NCI-H1694 (cell line): Measurements from ENCODE around the gene IGFALS.

Experiments used
- DNase-seq: peaks from one replicate; lab custom pipeline; 2025; lab: John Stamatoyannopoulos, UW

IGFALS gene

GRCh38 chr16:1764971-1765370 is 28.5 kb downstream of the IGFALS start:
- no peak for DNase-seq

- DNase-seq, result peak; percentile 18
Observed at GRCh38 chr16:1763521-1764511, 29.7 kb downstream of the IGFALS start.

GRCh38 chr16:1762879-1763520 is 30.5 kb downstream of the IGFALS start:
- no peak for DNase-seq

GRCh38 chr16:1762196-1762878 is 31.2 kb downstream of the IGFALS start:
- DNase-seq, result no peak

- no peak for DNase-seq
Observed at GRCh38 chr16:1761751-1762150, 31.8 kb downstream of the IGFALS start.

GRCh38 chr16:1760911-1761310 is 32.6 kb downstream of the IGFALS start:
- no peak for DNase-seq

GRCh38 chr16:1759511-1759910 is 34.0 kb downstream of the IGFALS start:
- DNase-seq, result no peak

GRCh38 chr16:1758923-1759322 is 34.6 kb downstream of the IGFALS start:
- no peak for DNase-seq

GRCh38 chr16:1757714-1758461 is 35.6 kb downstream of the IGFALS start:
- DNase-seq, result no peak

- no peak for DNase-seq
Observed at GRCh38 chr16:1754204-1754603, 39.3 kb downstream of the IGFALS start.

- DNase-seq, result no peak
Observed at GRCh38 chr16:1752853-1753252, 40.7 kb downstream of the IGFALS start.

- DNase-seq, result no peak
Observed at GRCh38 chr16:1751946-1752345, 41.6 kb downstream of the IGFALS start.

GRCh38 chr16:1749152-1750117 is 44.1 kb downstream of the IGFALS start:
- DNase-seq, result no peak

- DNase-seq, result no peak
Observed at GRCh38 chr16:1747934-1748333, 45.6 kb downstream of the IGFALS start.

GRCh38 chr16:1746693-1747195 is 46.8 kb downstream of the IGFALS start:
- DNase-seq, result no peak

GRCh38 chr16:1745900-1746692 is 47.4 kb downstream of the IGFALS start:
- no peak for DNase-seq

- no peak for DNase-seq
Observed at GRCh38 chr16:1745181-1745899, 48.2 kb downstream of the IGFALS start.

GRCh38 chr16:1744338-1744840 is 49.1 kb downstream of the IGFALS start:
- DNase-seq, result no peak
